Renal cortex interstitium (tissue), 11 donors: Measurements from ENCODE around the gene TFR2. TPM values are rescaled to one million over a fixed set of nuclear protein-coding genes. Genes with fewer than 3 reads are reported as not detected.
"Not testable (repeated sequence)": the region's sequence is repeated elsewhere in the genome, so short reads cannot be mapped to it uniquely, and the experiment has no call there.

Source experiments
- DNase-seq, 11 donors: peaks; one replicate each; pipeline ENCODE4 v3.0.0-alpha.2; 2013; ENCODE audit warnings: low read depth in 9 of 11, low spot score in 4 of 11; ENCODE audit errors: extremely low read depth in 1 of 11
- polyA plus RNA-seq, 3 donors: library from polyadenylated mRNA; unstranded; fragments of 120-200 nt; gene quantifications; one replicate each; pipeline ENCODE4 v1.2.1, GENCODE V29; 2013; ENCODE audit not compliant: insufficient read length in 3 of 3

Gene TFR2
- polyA plus RNA-seq, 3 donors: 0.95 to 1.1 (median 0.98) TPM

GRCh38 chr7:100679927-100680575 is 38.7 kb upstream of the TFR2 start:
- no peak for DNase-seq

- DNase-seq: no peak
Measured at GRCh38 chr7:100679129-100679926, 38.0 kb upstream of the TFR2 start.

- DNase-seq: no peak
Measured at GRCh38 chr7:100678291-100678984, 37.1 kb upstream of the TFR2 start.

- DNase-seq: no peak
Measured at GRCh38 chr7:100677308-100678267, 36.2 kb upstream of the TFR2 start.

- DNase-seq: no peak
Measured at GRCh38 chr7:100676501-100677306, 35.4 kb upstream of the TFR2 start.

- DNase-seq: peak in 5 of 11 donors; percentile 55 to 67 (median 59)
Measured at GRCh38 chr7:100675581-100676350, 34.4 kb upstream of the TFR2 start.

- DNase-seq: no peak
Measured at GRCh38 chr7:100675105-100675451, 33.7 kb upstream of the TFR2 start.

- no peak for DNase-seq
Measured at GRCh38 chr7:100674411-100675104, 33.2 kb upstream of the TFR2 start.

- no peak for DNase-seq
Measured at GRCh38 chr7:100673942-100674410, 32.6 kb upstream of the TFR2 start.

- DNase-seq: peak; percentile 96 to 99 (median 98)
Measured at GRCh38 chr7:100673302-100673941, 32.1 kb upstream of the TFR2 start, which contains the start of gene GNB2. TSS of gene GNB2 (plus strand) at chr7:100673740. CDS start at chr7:100676266, 2,526 bp downstream.

- no peak for DNase-seq
Measured at GRCh38 chr7:100671353-100672327, 30.3 kb upstream of the TFR2 start.

- DNase-seq: no peak
Measured at GRCh38 chr7:100670074-100670473, 28.7 kb upstream of the TFR2 start.

- not testable (repeated sequence) for DNase-seq
Measured at GRCh38 chr7:100669106-100669505, 27.8 kb upstream of the TFR2 start.

- DNase-seq: no peak
Measured at GRCh38 chr7:100668069-100668449, 26.7 kb upstream of the TFR2 start.
